Neural progenitor cell (in vitro differentiated cells): ENCODE data around the gene C1RL.

ENCODE experiments used
- EZH2 ChIP-seq: fragments of 200-600 bp; sonication (generic); IDR thresholded peaks from 2 replicates; pipeline ENCODE4 v1.6.1; 2017; ENCODE audit warnings: antibody characterized with exemption, mild to moderate bottlenecking, moderate library complexity
- TF ChIP-seq, protein P1 (sequence below): fragments of 200-600 bp; sonication (generic); IDR thresholded peaks from 2 replicates; pipeline ENCODE4 v1.5.1; 2017; ENCODE audit warnings: antibody characterized with exemption, mild to moderate bottlenecking

DNA sequence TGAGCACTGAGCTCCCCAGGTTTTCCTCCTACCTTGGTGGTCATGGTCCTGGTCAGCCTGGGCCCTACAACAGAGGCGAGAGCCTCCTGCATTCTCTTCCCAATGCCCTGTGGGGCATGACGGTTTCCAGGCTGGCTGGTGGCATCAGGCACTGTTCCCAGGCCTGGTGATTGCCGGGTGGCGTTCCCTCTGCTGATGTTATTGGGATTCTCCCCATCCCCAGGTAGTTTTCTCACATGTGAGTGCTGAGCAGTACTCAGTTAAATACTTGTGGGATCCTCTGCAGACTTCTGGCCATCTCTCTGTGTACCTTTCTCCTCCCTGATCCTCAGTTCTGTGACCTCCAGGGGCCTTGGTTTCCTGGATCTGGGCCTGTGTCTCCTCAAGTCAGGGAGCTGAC is 32.5 kb downstream of the C1RL start:
- TF ChIP-seq, protein P1, sequence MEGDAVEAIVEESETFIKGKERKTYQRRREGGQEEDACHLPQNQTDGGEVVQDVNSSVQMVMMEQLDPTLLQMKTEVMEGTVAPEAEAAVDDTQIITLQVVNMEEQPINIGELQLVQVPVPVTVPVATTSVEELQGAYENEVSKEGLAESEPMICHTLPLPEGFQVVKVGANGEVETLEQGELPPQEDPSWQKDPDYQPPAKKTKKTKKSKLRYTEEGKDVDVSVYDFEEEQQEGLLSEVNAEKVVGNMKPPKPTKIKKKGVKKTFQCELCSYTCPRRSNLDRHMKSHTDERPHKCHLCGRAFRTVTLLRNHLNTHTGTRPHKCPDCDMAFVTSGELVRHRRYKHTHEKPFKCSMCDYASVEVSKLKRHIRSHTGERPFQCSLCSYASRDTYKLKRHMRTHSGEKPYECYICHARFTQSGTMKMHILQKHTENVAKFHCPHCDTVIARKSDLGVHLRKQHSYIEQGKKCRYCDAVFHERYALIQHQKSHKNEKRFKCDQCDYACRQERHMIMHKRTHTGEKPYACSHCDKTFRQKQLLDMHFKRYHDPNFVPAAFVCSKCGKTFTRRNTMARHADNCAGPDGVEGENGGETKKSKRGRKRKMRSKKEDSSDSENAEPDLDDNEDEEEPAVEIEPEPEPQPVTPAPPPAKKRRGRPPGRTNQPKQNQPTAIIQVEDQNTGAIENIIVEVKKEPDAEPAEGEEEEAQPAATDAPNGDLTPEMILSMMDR = no peak
- TF ChIP-seq EZH2 = no peak
